ENCODE data around the gene XXYLT1. TPM values are rescaled to one million over a fixed set of nuclear protein-coding genes. Genes with fewer than 3 reads are reported as not detected.
A peak's percentile ranks its signal among the peaks of the same experiment; 100 is the strongest.

The XXYLT1 gene
- total RNA-seq, 2 experiments from 2014 or later = 3.1 to 3.7 TPM

GRCh38 chr3:195224156-195224979 lies 46.6 kb downstream of the XXYLT1 start:
- H3K27me3 Mint-ChIP-seq = no peaks in the 10 kb centered on the region
- H3K9me3 Mint-ChIP-seq = no peaks in the 10 kb centered on the region
- H3K27ac ChIP-seq (ENCODE audit: low read depth in 1 of 2, low read length in 2 of 2) = no peak overlapping the region
- peaks cover 8% of the 10 kb centered on the region for H3K36me3 ChIP-seq (ENCODE audit: insufficient read depth, low read length)
- H3K36me3 Mint-ChIP-seq (ENCODE audit: low read depth) = peaks cover 32% of the 10 kb centered on the region
- H3K4me1 ChIP-seq (ENCODE audit: insufficient read depth, low read length) = peaks cover 5% of the 10 kb centered on the region
- no peak for TF ChIP-seq CTCF (IDR thresholded peaks at IDR 0.05)
- no peaks in the 10 kb centered on the region for H3K27me3 ChIP-seq (ENCODE audit: control insufficient read depth in 1 of 2, insufficient read depth in 2 of 2, low read length in 2 of 2)
- H3K27ac Mint-ChIP-seq = no peak overlapping the region
- ChIA-PET CTCF (interaction anchor here (1.0 kb wide), 1 partner anchor 32 kb away, joined by 3 read pairs; no protein-coding TSS in a partner anchor), POLR2A (interaction anchor here (0.6 kb wide), 1 partner anchor 33 kb away, joined by 3 read pairs; no protein-coding TSS in a partner anchor)
- H3K4me3 ChIP-seq (ENCODE audit: low read length) = no peak overlapping the region
- peaks cover 21% of the 10 kb centered on the region for H3K4me1 Mint-ChIP-seq (ENCODE audit: low read depth)
- H3K9me3 ChIP-seq (ENCODE audit: control insufficient read depth in 1 of 2, insufficient read depth in 1 of 2, low read length in 2 of 2) = peaks cover 0 to 3% of the 10 kb centered on the region in 2 experiments
- peak in 1 of 14 experiments; percentile 19 for DNase-seq
- ATAC-seq (ENCODE audit: poor library complexity) = no peak
- H3K4me3 Mint-ChIP-seq = no peak overlapping the region
- intact Hi-C loops (cut with DNase I, micrococcal nuclease) = no loop called here

GRCh38 chr3:195221876-195222617 lies 48.9 kb downstream of the XXYLT1 start:
- Histone ChIP-seq H3K4me3 (ENCODE audit: low read length) (no peak overlapping the region), H3K36me3 (ENCODE audit: insufficient read depth, low read length) (peaks cover 8% of the 10 kb centered on the region), H3K27me3 (ENCODE audit: control insufficient read depth in 1 of 2, insufficient read depth in 2 of 2, low read length in 2 of 2) (no peaks in the 10 kb centered on the region), H3K27ac (ENCODE audit: low read depth in 1 of 2, low read length in 2 of 2) (no peak overlapping the region), H3K9me3 (ENCODE audit: control insufficient read depth in 1 of 2, insufficient read depth in 1 of 2, low read length in 2 of 2) (peaks cover 0 to 3% of the 10 kb centered on the region in 2 experiments), H3K4me1 (ENCODE audit: insufficient read depth, low read length) (peaks cover 2% of the 10 kb centered on the region)
- POLR2A ChIA-PET = no interaction called here
- Mint-ChIP-seq H3K27ac (no peak overlapping the region), H3K27me3 (no peaks in the 10 kb centered on the region), H3K4me1 (ENCODE audit: low read depth) (peaks cover 9% of the 10 kb centered on the region), H3K4me3 (no peak overlapping the region), H3K9me3 (no peaks in the 10 kb centered on the region), H3K36me3 (ENCODE audit: low read depth) (peaks cover 39% of the 10 kb centered on the region)
- intact Hi-C loops (cut with DNase I, micrococcal nuclease) = no loop called here
- ATAC-seq (ENCODE audit: poor library complexity) (no peak), DNase-seq (peak in 1 of 14 experiments; percentile 15)
- CTCF ChIA-PET = no interaction called here
- TF ChIP-seq CTCF (IDR thresholded peaks at IDR 0.05) = no peak

- no peak overlapping the region for H3K27ac ChIP-seq (ENCODE audit: low read depth in 1 of 2, low read length in 2 of 2)
- Mint-ChIP-seq H3K4me3 (no peak overlapping the region), H3K27me3 (no peaks in the 10 kb centered on the region), H3K4me1 (ENCODE audit: low read depth) (peaks cover 3% of the 10 kb centered on the region), H3K27ac (no peak overlapping the region), H3K9me3 (no peaks in the 10 kb centered on the region), H3K36me3 (ENCODE audit: low read depth) (peaks cover 39% of the 10 kb centered on the region)
- peaks cover 0 to 3% of the 10 kb centered on the region in 2 experiments for H3K9me3 ChIP-seq (ENCODE audit: control insufficient read depth in 1 of 2, insufficient read depth in 1 of 2, low read length in 2 of 2)
- POLR2A ChIA-PET = no interaction called here
- peak in 1 of 14 experiments; percentile 12 for DNase-seq
- H3K27me3 ChIP-seq (ENCODE audit: control insufficient read depth in 1 of 2, insufficient read depth in 2 of 2, low read length in 2 of 2) = no peaks in the 10 kb centered on the region
- intact Hi-C loops (cut with DNase I, micrococcal nuclease) = no loop called here
- TF ChIP-seq CTCF (IDR thresholded peaks at IDR 0.05) = no peak
- H3K36me3 ChIP-seq (ENCODE audit: insufficient read depth, low read length) = peaks cover 8% of the 10 kb centered on the region
- no peaks in the 10 kb centered on the region for H3K4me1 ChIP-seq (ENCODE audit: insufficient read depth, low read length)
- no peak overlapping the region for H3K4me3 ChIP-seq (ENCODE audit: low read length)
- CTCF ChIA-PET = no interaction called here
- ATAC-seq (ENCODE audit: poor library complexity) = no peak
Observed at GRCh38 chr3:195221015-195221853, 49.7 kb downstream of the XXYLT1 start.
